KOPT-K1 (cell line): Measurements from ENCODE around the gene DNAH7.

Experiments used
- H3K27ac ChIP-seq: fragments of 200-600 bp; sonication (generic); 2 replicates; pipeline ENCODE4 v1.5.1; 2016; ENCODE audit warnings: antibody characterized with exemption, mild to moderate bottlenecking, low read depth, low read length; ENCODE audit not compliant: poor library complexity, severe bottlenecking
- H3K36me3 ChIP-seq: fragments of 200-600 bp; sonication (generic); 2 replicates; pipeline ENCODE4 v1.5.1; 2017; ENCODE audit warnings: antibody characterized with exemption, mild to moderate bottlenecking, low read length, moderate library complexity; ENCODE audit not compliant: insufficient read depth
- H3K9me3 ChIP-seq: fragments of 200-600 bp; sonication (generic); 2 replicates; pipeline ENCODE4 v1.5.1; 2017; ENCODE audit warnings: antibody characterized with exemption, low read length, mild to moderate bottlenecking; ENCODE audit not compliant: insufficient read depth, poor library complexity, severe bottlenecking

DNAH7 gene

DNA sequence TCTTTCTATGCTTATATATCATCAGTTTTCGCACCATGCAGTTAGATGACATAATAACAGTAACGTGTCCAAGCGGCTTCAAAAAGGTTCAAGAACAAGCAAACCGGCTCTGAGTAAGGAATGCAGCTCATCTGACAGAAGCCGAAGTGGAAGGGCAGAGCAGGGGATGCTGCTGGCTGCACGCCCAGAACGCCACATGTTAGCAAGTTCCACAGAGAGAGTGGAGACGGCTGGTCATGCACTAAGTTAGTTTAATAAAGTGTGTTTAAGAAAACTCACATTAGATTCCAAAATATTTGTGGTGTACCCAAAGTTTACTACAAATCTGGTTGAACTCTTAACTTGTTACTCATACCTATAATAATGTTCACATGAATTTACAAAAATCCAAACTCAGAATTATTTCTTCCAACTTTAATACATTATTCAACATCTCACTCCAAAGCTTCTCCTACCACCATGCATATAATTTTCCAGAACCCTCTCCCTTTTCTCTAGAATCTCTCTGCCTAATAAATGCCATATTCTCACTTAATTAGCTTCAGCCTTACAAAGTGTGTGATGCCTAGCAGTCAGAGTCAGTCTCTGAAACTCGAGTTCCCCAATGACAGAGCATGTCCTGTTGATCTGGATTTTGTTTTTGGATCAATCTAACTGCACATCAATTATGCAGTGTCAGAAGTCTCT lies 170.0 kb downstream of the DNAH7 start:
- no peaks in the 10 kb centered on the region for H3K9me3 ChIP-seq
- H3K27ac ChIP-seq: no peak overlapping the region
- no peaks in the 10 kb centered on the region for H3K36me3 ChIP-seq

GRCh38 chr2:195891081-195891480 lies 177.6 kb downstream of the DNAH7 start:
- no peaks in the 10 kb centered on the region for H3K9me3 ChIP-seq
- H3K36me3 ChIP-seq: no peaks in the 10 kb centered on the region
- H3K27ac ChIP-seq: no peak overlapping the region

GRCh38 chr2:195879153-195879552 lies 189.5 kb downstream of the DNAH7 start:
- Histone ChIP-seq H3K36me3 (no peaks in the 10 kb centered on the region), H3K27ac (no peak overlapping the region), H3K9me3 (no peaks in the 10 kb centered on the region)

DNA sequence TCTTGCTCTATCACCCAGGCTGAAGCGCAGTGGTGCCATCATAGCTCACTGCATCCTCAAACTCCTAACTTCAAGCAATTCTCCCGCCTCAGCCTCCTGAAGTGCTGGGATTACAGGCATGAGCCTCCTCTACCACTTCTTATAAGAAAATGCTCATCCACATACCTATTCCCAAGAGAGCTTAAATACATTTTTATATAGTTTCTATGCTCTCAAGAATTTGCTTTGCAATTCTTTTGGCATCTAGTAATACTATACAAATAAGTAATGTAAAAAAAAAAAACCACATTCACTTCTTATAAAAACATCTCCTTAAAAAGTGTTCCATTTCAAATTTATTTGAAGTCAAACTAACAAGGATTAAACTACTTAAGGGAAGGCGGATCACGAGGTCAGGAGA lies 197.3 kb downstream of the DNAH7 start:
- Histone ChIP-seq H3K36me3 (no peaks in the 10 kb centered on the region), H3K9me3 (no peaks in the 10 kb centered on the region), H3K27ac (no peak overlapping the region)

DNA sequence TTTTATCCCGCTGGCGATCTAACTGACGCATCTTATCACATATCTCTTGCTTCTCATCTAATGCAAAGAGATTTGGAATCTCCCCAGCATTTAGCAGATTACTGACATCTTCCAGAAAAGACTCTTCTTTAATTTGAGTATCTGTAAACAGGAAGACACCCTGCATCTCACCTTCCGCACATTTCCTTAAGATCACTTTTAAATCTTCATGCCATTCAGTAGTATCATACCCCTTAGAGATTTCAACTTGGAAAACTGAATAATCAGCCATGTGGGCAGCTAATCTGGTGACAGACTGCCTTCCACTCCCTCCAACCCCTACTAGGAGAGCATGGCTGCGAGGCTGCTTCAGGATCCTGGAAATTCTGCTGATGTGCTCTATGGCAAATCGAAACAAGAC lies 204.3 kb downstream of the DNAH7 start:
- Histone ChIP-seq H3K9me3 (no peaks in the 10 kb centered on the region), H3K27ac (no peak overlapping the region), H3K36me3 (no peaks in the 10 kb centered on the region)

DNA sequence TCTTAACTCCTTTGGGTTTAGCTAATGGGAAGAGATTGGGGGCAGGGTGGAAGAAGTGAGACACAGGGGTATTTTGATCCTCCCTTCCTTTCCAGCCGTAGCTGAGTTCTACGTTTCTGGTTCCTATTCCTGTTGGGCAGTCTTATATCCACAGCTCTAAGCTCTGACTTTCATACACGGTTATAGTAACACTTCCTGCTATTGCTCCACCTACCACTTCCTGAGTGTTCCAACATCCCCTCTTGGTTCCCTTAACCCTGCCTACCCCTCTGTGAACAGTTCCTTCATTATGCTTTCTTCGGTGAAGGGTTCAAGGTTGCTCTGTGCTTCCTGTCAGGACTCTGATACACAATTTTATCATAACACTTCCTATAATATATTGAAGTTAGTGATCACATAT lies 205.1 kb downstream of the DNAH7 start:
- H3K27ac ChIP-seq: no peak overlapping the region
- H3K9me3 ChIP-seq: no peaks in the 10 kb centered on the region
- H3K36me3 ChIP-seq: no peaks in the 10 kb centered on the region

- Histone ChIP-seq H3K36me3 (no peaks in the 10 kb centered on the region), H3K9me3 (no peaks in the 10 kb centered on the region), H3K27ac (no peak overlapping the region)
Observed at GRCh38 chr2:195863121-195863520, 205.5 kb downstream of the DNAH7 start.

- no peaks in the 10 kb centered on the region for H3K9me3 ChIP-seq
Observed at GRCh38 chr2:195861821-195862220, 206.8 kb downstream of the DNAH7 start.

DNA sequence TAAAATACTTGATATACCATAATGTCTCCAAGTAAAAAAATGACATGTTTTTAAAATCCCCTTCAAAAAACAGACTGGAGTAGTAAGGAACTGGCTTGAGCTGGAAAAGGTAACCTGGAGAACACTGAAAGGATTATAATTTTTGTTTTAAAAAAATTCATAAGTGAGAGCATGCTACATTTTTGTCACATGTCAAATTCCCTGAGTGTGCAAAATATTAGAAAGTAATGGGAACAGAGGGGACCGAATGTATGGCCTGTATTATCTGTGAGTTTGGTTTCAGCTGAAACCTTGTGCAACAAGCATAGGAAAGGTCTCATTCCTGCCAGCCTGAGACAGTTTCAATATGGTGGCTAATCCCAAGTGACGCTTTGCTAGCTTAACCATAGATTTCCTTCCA lies 209.1 kb downstream of the DNAH7 start:
- no peaks in the 10 kb centered on the region for H3K9me3 ChIP-seq
- H3K27ac ChIP-seq: no peak overlapping the region
- H3K36me3 ChIP-seq: no peaks in the 10 kb centered on the region

More at GRCh38 chr2:195861821-195862220, 206.8 kb downstream of the DNAH7 start:
- Histone ChIP-seq H3K36me3 (no peaks in the 10 kb centered on the region), H3K27ac (no peak overlapping the region)

GRCh38 chr2:195857132-195857531 lies 211.5 kb downstream of the DNAH7 start:
- Histone ChIP-seq H3K36me3 (no peaks in the 10 kb centered on the region), H3K9me3 (no peaks in the 10 kb centered on the region), H3K27ac (no peak overlapping the region)

DNA sequence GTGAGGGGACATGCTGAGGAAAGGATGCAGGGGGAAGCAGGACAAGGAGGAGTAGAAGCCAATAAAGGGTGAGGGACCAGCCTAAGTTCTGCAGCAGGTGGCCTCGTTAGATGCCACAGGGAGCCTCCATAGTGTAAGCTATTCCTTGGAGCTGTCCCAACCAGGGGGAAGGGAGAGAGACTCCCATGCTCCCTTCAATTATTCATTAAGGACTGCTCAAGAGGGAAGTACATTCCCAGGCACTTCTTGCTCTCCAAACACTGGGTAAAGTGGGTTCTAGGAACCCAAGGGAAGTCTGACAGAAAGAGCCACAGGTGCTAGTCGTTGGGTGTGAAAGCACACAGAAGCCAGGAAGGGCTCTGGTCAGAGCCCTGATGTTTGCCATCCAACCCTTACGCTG lies 217.9 kb downstream of the DNAH7 start:
- Histone ChIP-seq H3K36me3 (no peaks in the 10 kb centered on the region), H3K9me3 (no peaks in the 10 kb centered on the region), H3K27ac (no peak overlapping the region)

- Histone ChIP-seq H3K36me3 (no peaks in the 10 kb centered on the region), H3K27ac (no peak overlapping the region), H3K9me3 (no peaks in the 10 kb centered on the region)
Observed at GRCh38 chr2:195848119-195848899, 220.3 kb downstream of the DNAH7 start.

DNA sequence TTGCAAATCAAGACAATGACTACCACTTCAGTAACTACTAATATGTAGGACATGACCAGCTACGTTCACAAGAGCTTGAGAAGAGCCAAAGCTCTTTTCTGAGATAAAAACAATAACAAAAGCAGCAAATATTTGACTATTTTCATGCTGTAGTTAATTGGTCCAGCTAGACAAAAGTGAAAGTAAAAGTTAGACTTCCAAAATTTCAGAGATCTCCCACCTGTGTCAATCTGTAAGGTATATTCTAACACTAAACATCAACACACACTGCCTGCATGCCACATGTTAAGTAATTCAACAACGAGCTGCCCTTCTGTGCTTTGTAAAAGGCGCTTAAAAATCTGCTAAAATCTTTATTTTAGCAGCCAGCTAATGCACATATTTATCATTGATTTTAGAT lies 225.7 kb downstream of the DNAH7 start:
- no peaks in the 10 kb centered on the region for H3K9me3 ChIP-seq
- no peak overlapping the region for H3K27ac ChIP-seq
- no peaks in the 10 kb centered on the region for H3K36me3 ChIP-seq

DNA sequence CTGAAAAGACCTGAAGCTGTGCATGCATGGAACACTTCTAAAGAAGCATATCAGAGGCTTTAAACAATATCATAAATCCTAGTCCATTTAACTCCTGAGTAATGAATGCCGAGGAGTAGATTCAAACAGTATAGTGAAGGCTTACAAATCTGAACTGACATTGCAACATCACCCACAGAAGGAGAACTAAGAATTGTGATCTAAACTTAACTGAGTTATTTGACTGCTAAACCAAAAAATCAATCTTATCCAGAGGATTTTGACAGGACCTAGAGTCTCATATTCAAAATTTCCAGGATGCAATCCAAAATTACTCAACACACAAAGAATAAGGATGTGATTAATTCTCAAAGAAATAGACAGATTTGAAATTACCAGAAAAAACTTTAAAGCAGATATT lies 230.6 kb downstream of the DNAH7 start:
- Histone ChIP-seq H3K9me3 (no peaks in the 10 kb centered on the region), H3K36me3 (no peaks in the 10 kb centered on the region), H3K27ac (no peak overlapping the region)

GRCh38 chr2:195836002-195836401 lies 232.6 kb downstream of the DNAH7 start:
- Histone ChIP-seq H3K9me3 (no peaks in the 10 kb centered on the region), H3K27ac (no peak overlapping the region), H3K36me3 (no peaks in the 10 kb centered on the region)

- no peaks in the 10 kb centered on the region for H3K36me3 ChIP-seq
- H3K27ac ChIP-seq: no peak overlapping the region
- no peaks in the 10 kb centered on the region for H3K9me3 ChIP-seq
Observed at GRCh38 chr2:195834836-195835235, 233.8 kb downstream of the DNAH7 start.
